ENCODE results near the gene MYL6. TPM values are rescaled to one million over a fixed set of nuclear protein-coding genes. Genes with fewer than 3 reads are reported as not detected.
"Not testable (repeated sequence)": the region's sequence is repeated elsewhere in the genome, so short reads cannot be mapped to it uniquely, and the experiment has no call there.

The MYL6 gene
- total RNA-seq, 4 donors from 2014 or later = 1,233 to 3,440 (median 2,458) TPM

GRCh38 chr12:56116267-56117081, 41.7 kb upstream of the MYL6 start, which contains the start of gene RPL41:
Gene RPL41, plus strand, starts transcription at chr12:56116633.
- Histone ChIP-seq H3K27ac (peak within 1 kb of the TSS; percentile 91 to 99 (median 96)), H3K9me3 (no peaks in the 10 kb centered on the region), H3K36me3 (peaks cover 0 to 14% (median 5%) of the 10 kb centered on the region in 4 donors), H3K4me3 (peak within 1 kb of the TSS; percentile 54 to 78 (median 69)), H3K27me3 (no peaks in the 10 kb centered on the region), H3K4me1 (peaks cover 8 to 22% (median 20%) of the 10 kb centered on the region in 4 donors)
- 0% methylated on average over 14 to 34 of the region's 34 CpGs for WGBS, 2 donors (ENCODE audit: low coverage in 1 of 2)
- intact Hi-C loops (cut with DNase I; ENCODE audit: low total_unique reads) = loop anchor here (2.0 kb wide), 1 partner anchor 106 kb away; no protein-coding TSS in a partner anchor
- TF ChIP-seq EP300 (IDR thresholded peaks at IDR 0.05; ENCODE audit: low read depth) = peak; percentile 5
- peak; percentile 99 to 100 (median 99) for TF ChIP-seq POLR2AphosphoS5 (IDR thresholded peaks at IDR 0.05)
- peak; percentile 99 for TF ChIP-seq POLR2A (IDR thresholded peaks at IDR 0.05)
- peak in 3 of 5 experiments; percentile 5 to 49 (median 34) for TF ChIP-seq CTCF (IDR thresholded peaks at IDR 0.05)
- peak; percentile 97 for DNase-seq
- in situ Hi-C loops (cut with MboI; ENCODE audit: low pct_ligation_motif_present in 1 of 4, low pct_unique_long_range_greater_than_20kb in 1 of 4, low sequenced_read_pairs in 3 of 4) = loop anchor here in 2 of 4 donors (10.0 kb wide), 2 partner anchors 72 to 392 kb away; partner anchors contain the start of genes CD63 (in 1 of the 2), RDH5 (in 1 of the 2) and RPS26 (in 1 of the 2)

- H3K4me1 ChIP-seq = peaks cover 8 to 25% (median 20%) of the 10 kb centered on the region in 4 donors
- not testable (repeated sequence) for H3K27me3 ChIP-seq, H3K9me3 ChIP-seq, DNase-seq, H3K36me3 ChIP-seq
- in situ Hi-C loops (cut with MboI; ENCODE audit: low pct_ligation_motif_present in 1 of 4, low pct_unique_long_range_greater_than_20kb in 1 of 4, low sequenced_read_pairs in 3 of 4) = loop anchor here in 2 of 4 donors (10.0 kb wide), 2 partner anchors 72 to 392 kb away; partner anchors contain the start of genes CD63 (in 1 of the 2), RDH5 (in 1 of the 2) and RPS26 (in 1 of the 2)
- intact Hi-C loops (cut with DNase I; ENCODE audit: low total_unique reads) = loop anchor here (2.0 kb wide), 1 partner anchor 106 kb away; no protein-coding TSS in a partner anchor
- peak overlapping the region; percentile 54 to 78 (median 69) for H3K4me3 ChIP-seq
- WGBS, 2 donors (ENCODE audit: low coverage in 1 of 2) = 0 to 1% methylated on average over 9 to 14 of the region's 16 CpGs
- H3K27ac ChIP-seq = peak overlapping the region; percentile 91 to 99 (median 96)
Observed at GRCh38 chr12:56117082-56117706, 41.0 kb upstream of the MYL6 start.

- H3K27me3 ChIP-seq = no peaks in the 10 kb centered on the region
- H3K27ac ChIP-seq = peak within 1 kb of the TSS; percentile 91 to 99 (median 96)
- intact Hi-C loops (cut with DNase I; ENCODE audit: low total_unique reads) = loop anchor here (2.0 kb wide), 2 partner anchors 71 to 105 kb away; partner anchors contain the start of gene SMARCC2
- H3K9me3 ChIP-seq = no peaks in the 10 kb centered on the region
- peak in 4 of 5 experiments; percentile 41 to 83 (median 52) for TF ChIP-seq CTCF (IDR thresholded peaks at IDR 0.05)
- peak; percentile 90 for TF ChIP-seq POLR2A (IDR thresholded peaks at IDR 0.05)
- peak; percentile 93 to 95 (median 94) for TF ChIP-seq POLR2AphosphoS5 (IDR thresholded peaks at IDR 0.05)
- TF ChIP-seq EP300 (IDR thresholded peaks at IDR 0.05; ENCODE audit: low read depth) = no peak
- peaks cover 8 to 29% (median 20%) of the 10 kb centered on the region in 4 donors for H3K4me1 ChIP-seq
- peak within 1 kb of the TSS; percentile 54 to 89 (median 70) for H3K4me3 ChIP-seq
- peaks cover 0 to 5% (median 0%) of the 10 kb centered on the region in 4 donors for H3K36me3 ChIP-seq
- in situ Hi-C loops (cut with MboI; ENCODE audit: low pct_ligation_motif_present in 1 of 4, low pct_unique_long_range_greater_than_20kb in 1 of 4, low sequenced_read_pairs in 3 of 4) = loop anchor here in 2 of 4 donors (10.0 kb wide), 2 partner anchors 73 to 393 kb away; partner anchors contain the start of genes CD63 (in 1 of the 2), RDH5 (in 1 of the 2) and RPS26 (in 1 of the 2)
- peak; percentile 99 for DNase-seq
- 1% methylated on average over 41 of the region's 61 CpGs; no CpG with 5 or more reads in 1 of the 2 donors for WGBS, 2 donors (ENCODE audit: low coverage in 1 of 2)
Observed at GRCh38 chr12:56117778-56118687, 40.1 kb upstream of the MYL6 start, which contains the start of gene ZC3H10. Gene ZC3H10, plus strand, starts transcription at chr12:56118266. Its CDS starts 2,297 bp downstream, at chr12:56120563.
